K562 (cell line): ENCODE results near the gene ACLY. TPM values are rescaled to one million over a fixed set of nuclear protein-coding genes. Genes with fewer than 3 reads are reported as not detected.

Experiments used
- AFF1 ChIP-seq, 2 experiments: fragments of 450-650 bp; IDR thresholded peaks; 2 replicates each; pipeline ENCODE4 v1.6.1; 2018; ENCODE audit warnings: mild to moderate bottlenecking in 2 of 2, low read depth in 1 of 2; ENCODE audit not compliant: partially characterized antibody in 2 of 2
- CHCHD3 ChIP-seq: fragments of 250-450 bp; sonication (Bioruptor Pico); IDR thresholded peaks from 2 replicates; pipeline ENCODE4 v2.1.2; 2022; ENCODE audit warnings: mild to moderate bottlenecking
- E2F8 ChIP-seq: fragments of 450-650 bp; IDR thresholded peaks from 2 replicates; pipeline ENCODE4 v1.7.1; 2018; ENCODE audit warnings: mild to moderate bottlenecking, low read depth; ENCODE audit not compliant: partially characterized antibody
- EP300 ChIP-seq: IDR thresholded peaks from 2 replicates; pipeline ENCODE4 v1.6.1; 2012; ENCODE audit warnings: low read length, improper control_type of control experiment
- GABPB1 ChIP-seq: sonication (generic); formaldehyde crosslinking; IDR thresholded peaks from 2 replicates; pipeline ENCODE4 v1.8.0; 2022; ENCODE audit warnings: mild to moderate bottlenecking, missing genetic modification reagents
- HMGN3 ChIP-seq: IDR thresholded peaks from 2 replicates; pipeline ENCODE4 v1.6.1; 2011; ENCODE audit warnings: borderline replicate concordance, low read depth, mild to moderate bottlenecking, mixed read lengths, low read length; ENCODE audit not compliant: insufficient read length; ENCODE audit errors: extremely low read depth
- L3MBTL2 ChIP-seq: fragments of 450-650 bp; IDR thresholded peaks from 2 replicates; pipeline ENCODE4 v1.6.1; 2016; ENCODE audit warnings: mild to moderate bottlenecking, moderate library complexity
- POLR2B ChIP-seq: fragments of 450-650 bp; IDR thresholded peaks from 2 replicates; pipeline ENCODE4 v1.6.1; 2018; ENCODE audit warnings: low read depth; ENCODE audit not compliant: partially characterized antibody
- PRDM10 ChIP-seq: fragments of 450-650 bp; IDR thresholded peaks from 2 replicates; pipeline ENCODE4 v1.6.1; 2018; ENCODE audit not compliant: partially characterized antibody
- RFX5 ChIP-seq: IDR thresholded peaks from 2 replicates; pipeline ENCODE4 v1.6.1; 2011; ENCODE audit warnings: low read depth, mild to moderate bottlenecking, improper control_type of control experiment, low read length
- SMARCB1 ChIP-seq: IDR thresholded peaks from 2 replicates; pipeline ENCODE4 v1.6.1; 2011; ENCODE audit warnings: improper control_type of control experiment, low read depth; ENCODE audit not compliant: insufficient read length
- TAF15 ChIP-seq: fragments of 200-400 bp; formaldehyde crosslinking; IDR thresholded peaks from 2 replicates; pipeline ENCODE4 v1.6.1; 2017; ENCODE audit warnings: mild to moderate bottlenecking, low read depth, low read length, moderate library complexity
- ZBTB5 ChIP-seq: fragments of 450-650 bp; IDR thresholded peaks from 2 replicates; pipeline ENCODE4 v1.6.1; 2017; ENCODE audit warnings: antibody characterized with exemption
- ZNF695 ChIP-seq: fragments of 450-650 bp; formaldehyde crosslinking; IDR thresholded peaks from 2 replicates; pipeline ENCODE4 v1.4.0; 2020; ENCODE audit warnings: mild to moderate bottlenecking, moderate library complexity
- polyA plus RNA-seq, 8 experiments: library from polyadenylated mRNA; depleted of rRNA in 4 of 8; stranded (reverse) in 5 of 8; unstranded in 3 of 8; fragments of >200 nt; fragmentation: Nextera tagmentation in 2 of 8; fragmentation: Illumina TruSeq in 1 of 8; extraction: Ambion mirVana in 2 of 8; extraction: Trizol in 1 of 8; gene quantifications; 2 replicates each; pipeline versions ENCODE4 v1.2.1 to v1.2.3, GENCODE V29; 2011 to 2014; ENCODE audit warnings: inconsistent platforms in 1 of 8, missing spikeins in 1 of 8
- total RNA-seq, 7 experiments: library from RNA; depleted of rRNA in 6 of 7; stranded (reverse); fragments of >200 nt in 6 of 7; fragmentation: Illumina TruSeq in 2 of 7; extraction: Trizol in 2 of 7; gene quantifications; 2 replicates each; pipeline versions ENCODE4 v1.2.1 to v1.2.3, GENCODE V29; 2011 to 2021; ENCODE audit warnings: low replicate concordance in 1 of 7

ACLY gene
- total and polyA plus RNA-seq, 9 of the 15 experiments (the other 6 are each of a cell fraction or from before 2014, with no cell fraction given), result 42.9 to 280 (median 125) TPM

GRCh38 chr17:41918314-41919164, at the start of gene ACLY (continued):
- TF ChIP-seq CHCHD3 (no peak), L3MBTL2 (peak; percentile 14; the same call in 1 of the 2 replicates), PRDM10 (no peak), EP300 (no peak), RFX5 (no peak), HMGN3 (peak; percentile 90), GABPB1 (peak; percentile 59), ZNF695 (CRISPR knock-in tag) (no peak), TAF15 (no peak), AFF1 (IDR thresholded peaks at IDR 0.05; ENCODE audit: low read depth in 1 of 2, partially characterized antibody in 2 of 2) (peak in 1 of 2 experiments; percentile 86), SMARCB1 (no peak), ZBTB5 (no peak), POLR2B (peak; percentile 81), E2F8 (no peak)
